HG03175 (cell line): ENCODE data around the gene MEGF11.
A peak's percentile ranks its signal among the peaks of the same experiment; 100 is the strongest.

Experiments used
- ATAC-seq: cut with Tn5 transposase; IDR thresholded peaks from one replicate; pipeline ENCODE4 v1.9.1; 2021; ENCODE audit warnings: mild to moderate bottlenecking, moderate library complexity; ENCODE audit not compliant: unreplicated experiment

The MEGF11 gene

GRCh38 chr15:66253418-66254088, at the start of gene MEGF11:
TSS of gene MEGF11 (minus strand) at chr15:66253750. CDS start at chr15:66128403, 125,347 bp downstream.
- ATAC-seq = no peak

- no peak for ATAC-seq
These were observed 49.1 kb upstream of the MEGF11 start for GRCh38 chr15:66302489-66303278.

- no peak for ATAC-seq
These were observed 45.3 kb upstream of the MEGF11 start for GRCh38 chr15:66298803-66299251.

- no peak for ATAC-seq
These were observed 42.6 kb upstream of the MEGF11 start for GRCh38 chr15:66296186-66296585.

- no peak for ATAC-seq
These were observed 41.3 kb upstream of the MEGF11 start for GRCh38 chr15:66294932-66295235.

GRCh38 chr15:66294157-66294931, 40.8 kb upstream of the MEGF11 start:
- peak; percentile 41 for ATAC-seq

GRCh38 chr15:66293419-66294156, 40.0 kb upstream of the MEGF11 start, which contains the start of gene DIS3L:
TSS of gene DIS3L (plus strand) at chr15:66293568. CDS start at chr15:66293597, 29 bp downstream.
- peak; percentile 66 for ATAC-seq

- peak; percentile 8 for ATAC-seq
These were observed 39.2 kb upstream of the MEGF11 start for GRCh38 chr15:66292571-66293418.

GRCh38 chr15:66291816-66292570, 38.4 kb upstream of the MEGF11 start:
- no peak for ATAC-seq

- no peak for ATAC-seq
These were observed 37.0 kb upstream of the MEGF11 start for GRCh38 chr15:66290518-66290917.

- ATAC-seq = no peak
These were observed 36.5 kb upstream of the MEGF11 start for GRCh38 chr15:66290007-66290406.

GRCh38 chr15:66288551-66289185, 35.1 kb upstream of the MEGF11 start:
- ATAC-seq = no peak

GRCh38 chr15:66288093-66288492, 34.5 kb upstream of the MEGF11 start:
- ATAC-seq = no peak

- no peak for ATAC-seq
These were observed 34.0 kb upstream of the MEGF11 start for GRCh38 chr15:66287461-66288057.

GRCh38 chr15:66285533-66286280, 32.2 kb upstream of the MEGF11 start:
- no peak for ATAC-seq

GRCh38 chr15:66284271-66284670, 30.7 kb upstream of the MEGF11 start:
- ATAC-seq = no peak

- no peak for ATAC-seq
These were observed 25.1 kb upstream of the MEGF11 start for GRCh38 chr15:66278671-66279070.

GRCh38 chr15:66278056-66278455, 24.5 kb upstream of the MEGF11 start:
- ATAC-seq = no peak
